GM08714 (cell line): ENCODE data around the gene MAP3K13.

Experiments used
- H3K4me3 ChIP-seq: fragments of 200-500 bp; sonication (Bioruptor generic); 2 replicates; pipeline ENCODE4 v1.5.1; 2014; ENCODE audit warnings: mild to moderate bottlenecking, low read length, inconsistent platforms
- ZNF274 ChIP-seq: IDR thresholded peaks from 2 replicates; pipeline ENCODE4 v1.6.1; 2012; ENCODE audit warnings: mild to moderate bottlenecking, low read depth, low read length

The MAP3K13 gene

GRCh38 chr3:185519021-185519420 is 156.1 kb downstream of the MAP3K13 start:
- H3K4me3 ChIP-seq = no peak overlapping the region
- no peak for TF ChIP-seq ZNF274

GRCh38 chr3:185521349-185522138 is 158.6 kb downstream of the MAP3K13 start:
- H3K4me3 ChIP-seq = no peak overlapping the region
- no peak for TF ChIP-seq ZNF274

DNA sequence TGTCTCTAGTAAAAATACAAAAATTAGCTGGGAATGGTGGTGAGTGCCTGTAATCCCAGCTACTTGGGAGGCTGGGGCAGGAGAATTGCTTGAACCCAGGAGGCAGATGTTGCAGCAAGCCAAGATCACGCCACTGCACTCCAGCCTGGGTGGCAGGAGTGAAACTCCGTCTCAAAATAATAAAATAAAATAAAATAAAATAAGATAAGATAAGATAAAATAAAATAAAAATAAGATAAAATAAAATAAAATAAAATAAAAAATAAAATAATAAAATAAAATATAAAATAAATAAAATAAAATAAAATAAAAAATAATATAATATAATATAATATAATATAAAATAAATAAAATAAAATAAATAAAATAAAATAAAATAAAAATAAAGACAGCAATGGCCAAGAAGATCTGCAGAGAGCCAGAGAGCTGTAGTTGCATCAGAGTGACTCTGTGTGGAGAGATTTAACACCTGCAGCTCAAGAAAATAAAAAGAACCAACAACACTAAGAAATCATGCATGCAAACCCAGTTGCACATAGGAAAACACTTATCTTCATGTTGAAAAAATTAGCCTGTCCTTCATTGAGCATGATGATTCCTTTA is 163.5 kb downstream of the MAP3K13 start:
- H3K4me3 ChIP-seq = no peak overlapping the region
- TF ChIP-seq ZNF274 = no peak

DNA sequence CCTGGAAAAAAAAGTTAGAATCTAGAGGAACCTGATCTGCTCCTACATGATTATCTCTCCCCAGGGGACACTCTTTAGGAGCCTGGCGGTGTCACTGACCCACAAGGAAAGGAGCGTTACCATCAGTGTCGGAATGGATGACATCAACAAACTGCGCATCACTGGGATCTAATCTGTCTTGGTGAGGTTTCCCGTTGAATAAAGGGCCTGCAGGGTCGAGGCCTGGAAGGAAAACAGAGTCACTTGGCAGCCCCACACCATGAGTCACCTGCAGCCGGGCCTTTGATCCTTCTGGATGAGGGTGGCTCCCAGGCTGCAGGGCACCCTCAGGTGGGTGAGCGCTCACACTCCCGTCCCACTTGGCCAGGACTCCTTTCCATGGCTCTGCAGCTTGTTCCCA is 164.4 kb downstream of the MAP3K13 start:
- TF ChIP-seq ZNF274 = no peak

DNA sequence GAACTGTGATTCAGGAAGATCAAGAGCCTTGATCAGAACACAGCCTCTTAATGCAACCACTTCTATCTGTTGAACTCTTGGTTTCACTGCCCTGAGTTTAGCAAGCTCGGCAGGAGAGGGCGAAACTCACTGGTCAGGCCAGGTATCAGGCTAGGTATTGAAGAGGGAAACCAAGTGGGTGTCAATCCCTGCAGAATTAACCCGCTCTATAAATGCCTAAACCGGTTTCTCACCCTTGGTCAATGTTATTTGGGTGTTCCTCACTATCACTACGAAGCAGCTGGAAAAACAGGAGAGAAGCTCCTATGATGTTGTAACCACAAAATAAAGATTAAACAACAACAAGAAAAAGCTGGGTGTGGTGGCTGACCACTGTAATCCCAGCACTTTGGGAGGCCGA is 165.6 kb downstream of the MAP3K13 start:
- H3K4me3 ChIP-seq = no peak overlapping the region
- no peak for TF ChIP-seq ZNF274

More for the DNA sequence above, 164.4 kb downstream of the MAP3K13 start:
- no peak overlapping the region for H3K4me3 ChIP-seq

GRCh38 chr3:185530856-185531255 is 167.9 kb downstream of the MAP3K13 start:
- H3K4me3 ChIP-seq = no peak overlapping the region

GRCh38 chr3:185532901-185533300 is 170.0 kb downstream of the MAP3K13 start:
- no peak for TF ChIP-seq ZNF274

More at GRCh38 chr3:185530856-185531255, 167.9 kb downstream of the MAP3K13 start:
- TF ChIP-seq ZNF274 = no peak

DNA sequence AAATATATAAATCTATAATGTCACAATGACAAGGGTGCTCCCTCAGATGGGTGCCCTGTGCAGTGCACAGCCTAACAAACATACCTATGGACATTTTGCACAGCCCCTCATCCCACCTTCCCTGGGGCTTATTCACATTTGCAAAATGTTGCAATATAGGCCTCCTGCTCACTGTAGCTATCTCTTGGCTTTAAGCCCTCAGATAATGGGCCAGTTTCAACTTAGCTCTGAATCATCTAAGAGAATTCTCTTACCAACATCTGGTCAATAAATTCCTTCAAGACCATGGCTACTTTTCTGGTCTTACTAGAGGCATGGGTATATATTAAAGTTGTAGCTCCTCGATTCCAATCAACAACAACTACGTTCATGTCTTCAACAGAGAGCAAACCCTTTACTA is 171.6 kb downstream of the MAP3K13 start:
- no peak for TF ChIP-seq ZNF274
- no peak overlapping the region for H3K4me3 ChIP-seq

More at GRCh38 chr3:185532901-185533300, 170.0 kb downstream of the MAP3K13 start:
- H3K4me3 ChIP-seq = no peak overlapping the region

DNA sequence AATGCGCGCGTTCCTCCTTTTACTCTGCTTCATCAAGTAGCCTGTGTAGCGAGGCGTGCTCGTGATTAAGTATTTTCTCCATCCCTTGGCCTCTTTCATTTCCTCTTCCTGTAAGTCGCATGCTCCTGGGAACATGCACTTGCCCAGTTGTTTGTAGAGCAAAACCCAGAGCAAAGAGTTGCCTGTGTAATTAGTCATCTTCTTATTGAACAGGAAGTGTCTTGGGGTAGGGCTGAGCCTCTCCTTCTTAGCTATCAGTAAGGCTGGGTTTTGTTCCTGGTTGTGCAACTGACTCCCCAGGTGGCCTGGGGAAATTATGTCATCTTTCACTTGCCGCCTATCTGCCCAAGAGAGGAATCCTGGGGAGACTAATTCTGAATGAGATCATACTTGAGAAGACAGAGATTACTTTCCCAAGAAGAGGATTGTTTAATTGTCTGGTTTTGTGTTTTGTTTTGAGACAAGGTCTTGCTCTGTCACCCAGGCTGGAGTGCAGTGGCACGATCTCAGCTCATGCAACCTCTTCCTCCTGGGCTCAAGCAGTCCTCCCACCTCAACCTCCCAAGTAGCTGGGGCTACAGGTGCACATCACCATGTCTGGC is 174.5 kb downstream of the MAP3K13 start:
- TF ChIP-seq ZNF274 = no peak
- H3K4me3 ChIP-seq = peak overlapping the region; percentile 24; the same call in 1 of the 2 replicates
